Thoracic aorta (tissue), 2 donors: ENCODE data around the gene DOK1. TPM values are rescaled to one million over a fixed set of nuclear protein-coding genes. Genes with fewer than 3 reads are reported as not detected.

Source experiments
- ATAC-seq: fragments of 150-250 bp; one replicate; pipeline ENCODE4 v1.8.0; 2017; ENCODE audit warnings: low read depth; ENCODE audit not compliant: insufficient number of reproducible peaks, low FRiP score
- DNase-seq: peaks from one replicate; pipeline ENCODE4 v3.0.0-alpha.2; 2020; ENCODE audit warnings: low spot score
- H3K27ac ChIP-seq, 2 donors: fragments of 200-600 bp; sonication (generic); 1 replicate in 1 of 2; 2 replicates in 1 of 2; pipeline ENCODE4 v1.5.1; 2016; ENCODE audit warnings: mild to moderate bottlenecking in 2 of 2, moderate library complexity in 2 of 2
- H3K27me3 ChIP-seq: fragments of 200-600 bp; sonication (generic); replicated peaks from 2 replicates; pipeline ENCODE4 v1.6.0; 2016; ENCODE audit warnings: mild to moderate bottlenecking; ENCODE audit not compliant: insufficient read depth
- H3K36me3 ChIP-seq: fragments of 200-600 bp; sonication (generic); one replicate; pipeline ENCODE4 v1.5.1; 2016
- H3K4me1 ChIP-seq, 2 donors: fragments of 200-600 bp; sonication (generic); 1 replicate in 1 of 2; 2 replicates in 1 of 2; pipeline versions ENCODE4 v1.5.1 to v1.6.0; 2016; ENCODE audit warnings: low read depth in 2 of 2, mild to moderate bottlenecking in 1 of 2; ENCODE audit not compliant: control insufficient read depth in 1 of 2
- H3K4me3 ChIP-seq: fragments of 200-600 bp; sonication (generic); 2 replicates; pipeline ENCODE4 v1.5.1; 2016; ENCODE audit warnings: mild to moderate bottlenecking
- H3K9me3 ChIP-seq: fragments of 200-600 bp; sonication (generic); 2 replicates; pipeline ENCODE4 v1.5.1; 2016
- CTCF ChIP-seq: fragments of 200-600 bp; sonication (generic); IDR thresholded peaks from one replicate; pipeline ENCODE4 v1.5.1; 2019; ENCODE audit warnings: antibody characterized with exemption
- total RNA-seq, 2 donors: library from RNA; depleted of rRNA; stranded (reverse); fragments of >200 nt; gene quantifications; one replicate each; pipeline versions ENCODE4 v1.1.0 to v1.2.3, GENCODE V29; 2016

The DOK1 gene
- total RNA-seq, 2 donors from 2014 or later: 17.6 to 23.1 TPM

GRCh38 chr2:74514368-74515270 lies 39.9 kb upstream of the DOK1 start, which contains the start of gene TLX2:
TSS of gene TLX2 (plus strand) at chr2:74514450. CDS start at chr2:74514807, 357 bp downstream.
- Histone ChIP-seq H3K9me3 (no peaks in the 10 kb centered on the region), H3K27me3 (peaks cover 64% of the 10 kb centered on the region), H3K36me3 (no peaks in the 10 kb centered on the region), H3K4me3 (peak within 1 kb of the TSS; percentile 50), H3K27ac (no peak within 1 kb of the TSS), H3K4me1 (peaks cover 8 to 29% of the 10 kb centered on the region in 2 donors)
- ATAC-seq (no peak), DNase-seq (no peak)
- TF ChIP-seq CTCF: no peak

GRCh38 chr2:74515271-74515980 lies 39.1 kb upstream of the DOK1 start:
- peak overlapping the region; percentile 51 for H3K4me3 ChIP-seq
- H3K9me3 ChIP-seq: no peaks in the 10 kb centered on the region
- H3K27me3 ChIP-seq: peaks cover 64% of the 10 kb centered on the region
- ATAC-seq: no peak
- no peak for DNase-seq
- H3K36me3 ChIP-seq: no peaks in the 10 kb centered on the region
- H3K27ac ChIP-seq: no peak overlapping the region
- TF ChIP-seq CTCF: no peak
- peaks cover 8 to 29% of the 10 kb centered on the region in 2 donors for H3K4me1 ChIP-seq

- Histone ChIP-seq H3K4me3 (peak overlapping the region; percentile 51), H3K27ac (no peak overlapping the region), H3K36me3 (no peaks in the 10 kb centered on the region), H3K9me3 (no peaks in the 10 kb centered on the region), H3K4me1 (peaks cover 8 to 29% of the 10 kb centered on the region in 2 donors), H3K27me3 (peaks cover 64% of the 10 kb centered on the region)
- no peak for TF ChIP-seq CTCF
- ATAC-seq (no peak), DNase-seq (no peak)
Measured at GRCh38 chr2:74515981-74516633, 38.4 kb upstream of the DOK1 start.

GRCh38 chr2:74516650-74517049 lies 37.9 kb upstream of the DOK1 start:
- peaks cover 8 to 29% of the 10 kb centered on the region in 2 donors for H3K4me1 ChIP-seq
- peaks cover 62% of the 10 kb centered on the region for H3K27me3 ChIP-seq
- H3K9me3 ChIP-seq: no peaks in the 10 kb centered on the region
- H3K27ac ChIP-seq: no peak overlapping the region
- DNase-seq (no peak), ATAC-seq (no peak)
- peak overlapping the region; percentile 51 for H3K4me3 ChIP-seq
- no peak for TF ChIP-seq CTCF
- no peaks in the 10 kb centered on the region for H3K36me3 ChIP-seq

- Histone ChIP-seq H3K36me3 (peaks cover 15% of the 10 kb centered on the region), H3K27ac (no peak overlapping the region), H3K4me1 (no peaks in the 10 kb centered on the region), H3K27me3 (peaks cover 12% of the 10 kb centered on the region), H3K4me3 (no peak overlapping the region), H3K9me3 (no peaks in the 10 kb centered on the region)
- no peak for TF ChIP-seq CTCF
- no peak for DNase-seq
- no peak for ATAC-seq
Measured at GRCh38 chr2:74522516-74522915, 32.0 kb upstream of the DOK1 start.
